Smooth muscle cell of the coronary artery (primary cell): Measurements from ENCODE around the gene HTR3D. TPM values are rescaled to one million over a fixed set of nuclear protein-coding genes. Genes with fewer than 3 reads are reported as not detected.

Experiments
- total RNA-seq: library from RNA; depleted of rRNA; stranded (reverse); fragments of >200 nt; gene quantifications from 2 replicates; pipeline ENCODE4 v1.2.3, GENCODE V29; 2014; ENCODE audit warnings: low replicate concordance

HTR3D gene, protein sequence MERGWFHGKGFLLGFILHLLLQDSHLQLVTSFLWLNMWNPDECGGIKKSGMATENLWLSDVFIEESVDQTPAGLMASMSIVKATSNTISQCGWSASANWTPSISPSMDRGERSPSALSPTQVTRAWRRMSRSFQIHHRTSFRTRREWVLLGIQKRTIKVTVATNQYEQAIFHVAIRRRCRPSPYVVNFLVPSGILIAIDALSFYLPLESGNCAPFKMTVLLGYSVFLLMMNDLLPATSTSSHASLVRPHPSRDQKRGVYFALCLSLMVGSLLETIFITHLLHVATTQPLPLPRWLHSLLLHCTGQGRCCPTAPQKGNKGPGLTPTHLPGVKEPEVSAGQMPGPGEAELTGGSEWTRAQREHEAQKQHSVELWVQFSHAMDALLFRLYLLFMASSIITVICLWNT
- total RNA-seq: not detected in 2 replicates

DNA sequence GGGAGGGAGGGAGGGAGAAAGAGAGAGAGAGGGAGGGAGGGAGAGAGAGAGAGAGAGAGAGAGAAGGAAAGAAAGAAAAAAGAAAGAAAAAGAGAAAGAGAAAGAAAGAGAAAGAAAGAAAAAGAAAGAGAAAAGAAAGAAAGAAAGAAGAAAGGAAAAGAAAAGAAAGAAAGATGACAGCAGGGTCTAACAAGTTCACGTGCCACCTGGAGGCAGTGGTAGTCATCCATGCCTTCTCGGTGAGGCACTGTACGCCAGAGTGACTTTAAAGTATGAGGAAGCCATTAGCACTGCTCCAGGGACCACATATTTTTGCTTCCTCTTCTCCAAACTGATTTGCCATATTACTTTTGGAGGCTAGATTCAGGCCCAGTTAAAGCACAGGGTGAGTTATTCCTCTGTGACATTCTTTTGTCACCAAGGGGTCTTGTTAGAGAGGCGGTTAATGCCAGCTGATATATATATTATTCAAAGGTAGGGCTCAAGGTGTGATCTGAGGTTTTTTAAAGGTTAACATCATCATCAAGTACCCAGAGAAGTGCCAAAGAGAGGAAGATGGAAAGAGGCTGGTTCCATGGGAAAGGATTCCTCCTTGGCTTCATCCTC is at the start of gene HTR3D:
HTR3D (plus strand) TSS at position 556 of the 606 bp plus-strand sequence; CDS start at position 556, 0 bp downstream.

DNA sequence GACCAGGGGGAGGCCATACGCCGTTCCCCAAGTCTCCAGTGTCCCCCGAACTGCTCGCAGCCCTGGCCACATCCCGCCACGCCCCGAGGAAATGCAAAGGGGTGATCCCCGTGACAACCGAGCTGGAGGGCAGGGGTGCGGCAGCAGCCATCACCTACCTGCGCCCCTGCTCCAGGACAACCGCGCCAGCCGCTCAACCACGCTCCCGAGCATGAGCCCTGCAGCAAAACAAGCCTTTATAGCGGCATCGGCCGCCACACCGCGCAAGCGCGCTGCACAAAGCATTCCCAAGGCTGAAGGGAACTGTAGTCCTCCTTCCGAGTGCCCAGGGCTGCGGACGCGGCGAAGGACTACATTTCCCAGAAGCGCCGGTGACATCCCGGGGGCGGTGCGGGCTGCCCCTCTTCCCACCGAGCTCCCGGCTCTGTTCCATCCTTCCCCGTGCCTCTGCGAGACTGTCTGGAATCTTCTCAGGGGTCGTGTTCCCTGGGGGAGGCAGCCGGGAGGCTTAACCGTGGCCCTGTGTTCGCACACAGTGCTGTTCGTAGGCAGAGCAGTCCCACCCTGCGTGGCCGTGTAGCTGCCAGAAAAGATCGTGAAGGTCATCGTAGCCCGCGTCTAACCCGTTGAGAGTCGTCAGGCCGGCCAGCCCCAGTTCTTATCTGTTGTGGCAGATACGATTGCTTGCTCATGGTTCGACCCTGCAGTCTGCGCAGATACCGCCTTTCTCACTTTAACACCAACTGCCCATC is 13.7 kb upstream of the HTR3D start, which contains the start of gene ABCC5:
ABCC5 (minus strand) TSS at position 213 of the 752 bp plus-strand sequence. CDS start 3,492 bp downstream, outside the sequence.

DNA sequence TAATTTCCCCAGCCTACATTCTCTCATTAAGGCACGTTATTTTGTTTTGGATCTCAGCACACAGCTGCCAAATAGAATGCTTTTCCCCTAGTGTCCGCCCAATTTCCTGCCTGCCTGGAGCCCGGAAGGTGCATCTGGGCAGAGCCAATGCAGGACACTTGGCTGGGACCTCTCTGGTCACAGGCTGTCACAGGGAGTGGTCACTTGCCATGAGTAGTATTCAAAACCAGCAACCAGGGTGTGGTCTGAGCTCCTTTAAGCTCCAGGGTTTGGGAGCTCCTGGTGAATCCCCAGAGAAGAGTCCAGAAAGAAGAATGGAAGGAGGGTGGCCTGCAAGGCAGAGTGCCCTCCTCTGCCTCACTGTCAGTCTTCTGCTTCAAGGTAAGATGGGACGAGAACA is 21.2 kb downstream of the HTR3D start, which contains the start of gene HTR3C:
HTR3C (plus strand) TSS at position 281 of the 400 bp plus-strand sequence; CDS start at position 315, 34 bp downstream.

Other genes starting within 250 kb of the HTR3D start
- gene MAP6D1, start 206.2 kb upstream of the HTR3D start, total RNA-seq: 0.35 and 0.90 TPM in 2 replicates
- 27.0 and 46.9 TPM in 2 replicates for gene PARL, start 146.9 kb upstream of the HTR3D start, total RNA-seq
- 13.0 and 20.1 TPM in 2 replicates for gene ABCC5, start 13.9 kb upstream of the HTR3D start, total RNA-seq
- not detected in 2 replicates for gene HTR3C, start 21.3 kb downstream of the HTR3D start, total RNA-seq
- not detected in 2 replicates for gene HTR3E, start 65.3 kb downstream of the HTR3D start, total RNA-seq
- gene EIF2B5, start 103.6 kb downstream of the HTR3D start, total RNA-seq: 31.4 and 35.0 TPM in 2 replicates
- gene DVL3, start 123.6 kb downstream of the HTR3D start, total RNA-seq: 35.6 and 48.4 TPM in 2 replicates
- gene AP2M1, start 143.1 kb downstream of the HTR3D start, total RNA-seq: 739 and 849 TPM in 2 replicates
- 51.6 and 85.5 TPM in 2 replicates for gene ABCF3, start 154.5 kb downstream of the HTR3D start, total RNA-seq
- 1.3 TPM in 1 of 2 replicates, not detected in the other for gene VWA5B2, start 197.8 kb downstream of the HTR3D start, total RNA-seq
- gene ALG3, start 217.2 kb downstream of the HTR3D start, total RNA-seq: 23.9 and 32.4 TPM in 2 replicates
- gene EEF1AKMT4, start 217.9 kb downstream of the HTR3D start, total RNA-seq: 1.6 and 4.3 TPM in 2 replicates
- gene CAMK2N2, start 229.8 kb downstream of the HTR3D start, total RNA-seq: 0.12 and 0.23 TPM in 2 replicates
- not detected in 2 replicates for gene ECE2, start 244.3 kb downstream of the HTR3D start, total RNA-seq